ENCODE data around the gene PROK1. TPM values are rescaled to one million over a fixed set of nuclear protein-coding genes. Genes with fewer than 3 reads are reported as not detected.

PROK1 gene
- polyA plus RNA-seq, 3 donors, result not detected

DNA sequence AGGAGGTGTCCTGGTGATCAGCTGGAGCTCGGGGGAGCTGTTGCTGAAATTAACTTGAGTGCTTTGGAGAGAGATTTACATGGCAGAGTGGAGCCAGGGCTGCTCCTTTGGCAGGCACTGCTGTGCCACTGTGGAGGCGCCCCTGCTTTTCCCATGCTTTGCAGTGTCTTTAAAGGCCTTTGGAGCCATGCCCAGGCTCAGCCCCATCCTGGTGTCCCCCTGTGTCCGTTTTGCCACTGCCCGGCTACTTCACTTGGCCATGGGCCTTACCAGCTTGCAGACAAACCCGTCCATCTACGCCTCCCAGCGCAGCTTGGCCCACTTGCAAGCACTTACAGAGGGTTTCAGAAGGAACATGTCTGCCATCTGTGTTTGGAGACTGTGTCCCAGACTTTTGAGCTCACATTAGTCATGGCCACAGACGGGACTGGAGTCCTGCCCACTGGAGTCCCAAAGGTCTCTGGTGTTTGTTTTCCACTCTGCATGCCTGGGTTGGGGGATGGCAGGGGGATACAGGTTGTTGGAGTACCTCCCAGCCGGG lies 25.3 kb upstream of the PROK1 start:
- no peaks in the 10 kb centered on the region for H4K20me1 ChIP-seq (ENCODE audit: insufficient read depth, low read length)
- H3K4me2 ChIP-seq (replicated peaks; ENCODE audit: extremely low read depth, low read length, poor library complexity, severe bottlenecking), result no peak overlapping the region
- H3K9me3 ChIP-seq (replicated peaks in 1 of 2; ENCODE audit: control insufficient read depth in 1 of 2, insufficient read depth in 1 of 2, low read length in 2 of 2), result peaks cover 0 to 3% of the 10 kb centered on the region in 2 donors
- H3K36me3 ChIP-seq (replicated peaks in 1 of 2; ENCODE audit: control insufficient read depth in 1 of 2, insufficient read depth in 2 of 2, low read length in 2 of 2), result no peaks in the 10 kb centered on the region
- Mint-ChIP-seq H3K36me3 (no peaks in the 10 kb centered on the region), H3K27ac (peak overlapping the region in 2 of 7 donors; percentile 48 to 60), H3K4me1 (peaks cover 56% of the 10 kb centered on the region), H3K9me3 (peaks cover 0 to 9% (median 6%) of the 10 kb centered on the region in 7 donors), H3K27me3 (ENCODE audit: low read depth in 3 of 3) (peaks cover 0 to 3% (median 0%) of the 10 kb centered on the region in 3 donors), H3K4me3 (no peak overlapping the region)
- no peak overlapping the region for H3K4me3 ChIP-seq (replicated peaks in 1 of 3; ENCODE audit: low read depth in 2 of 3, low read length in 3 of 3)
- no peaks in the 10 kb centered on the region for H3K79me2 ChIP-seq (ENCODE audit: insufficient read depth, low read length)
- TF ChIP-seq, protein P1, sequence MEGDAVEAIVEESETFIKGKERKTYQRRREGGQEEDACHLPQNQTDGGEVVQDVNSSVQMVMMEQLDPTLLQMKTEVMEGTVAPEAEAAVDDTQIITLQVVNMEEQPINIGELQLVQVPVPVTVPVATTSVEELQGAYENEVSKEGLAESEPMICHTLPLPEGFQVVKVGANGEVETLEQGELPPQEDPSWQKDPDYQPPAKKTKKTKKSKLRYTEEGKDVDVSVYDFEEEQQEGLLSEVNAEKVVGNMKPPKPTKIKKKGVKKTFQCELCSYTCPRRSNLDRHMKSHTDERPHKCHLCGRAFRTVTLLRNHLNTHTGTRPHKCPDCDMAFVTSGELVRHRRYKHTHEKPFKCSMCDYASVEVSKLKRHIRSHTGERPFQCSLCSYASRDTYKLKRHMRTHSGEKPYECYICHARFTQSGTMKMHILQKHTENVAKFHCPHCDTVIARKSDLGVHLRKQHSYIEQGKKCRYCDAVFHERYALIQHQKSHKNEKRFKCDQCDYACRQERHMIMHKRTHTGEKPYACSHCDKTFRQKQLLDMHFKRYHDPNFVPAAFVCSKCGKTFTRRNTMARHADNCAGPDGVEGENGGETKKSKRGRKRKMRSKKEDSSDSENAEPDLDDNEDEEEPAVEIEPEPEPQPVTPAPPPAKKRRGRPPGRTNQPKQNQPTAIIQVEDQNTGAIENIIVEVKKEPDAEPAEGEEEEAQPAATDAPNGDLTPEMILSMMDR (IDR thresholded peaks at IDR 0.05), result no peak
- no peaks in the 10 kb centered on the region for H3K27me3 ChIP-seq (ENCODE audit: control insufficient read depth in 2 of 2, insufficient read depth in 2 of 2, low read length in 2 of 2)
- no peak for DNase-seq
- H2AFZ ChIP-seq (ENCODE audit: insufficient read depth, low read depth, low read length, poor library complexity, severe bottlenecking), result peak overlapping the region; percentile 29
- intact Hi-C loops (cut with micrococcal nuclease), result no loop called here
- H3K4me1 ChIP-seq (ENCODE audit: control insufficient read depth in 1 of 2, insufficient read depth in 2 of 2, low read length in 2 of 2), result peaks cover 47 to 67% of the 10 kb centered on the region in 2 donors
- H3K27ac ChIP-seq (ENCODE audit: low read depth in 1 of 2, low read length in 2 of 2), result no peak overlapping the region
- no peak overlapping the region for H3K9ac ChIP-seq (ENCODE audit: insufficient read depth, low read length, poor library complexity, severe bottlenecking)
- 85% methylated on average over 8 of the region's 9 CpGs for WGBS (ENCODE audit: insufficient coverage)

DNA sequence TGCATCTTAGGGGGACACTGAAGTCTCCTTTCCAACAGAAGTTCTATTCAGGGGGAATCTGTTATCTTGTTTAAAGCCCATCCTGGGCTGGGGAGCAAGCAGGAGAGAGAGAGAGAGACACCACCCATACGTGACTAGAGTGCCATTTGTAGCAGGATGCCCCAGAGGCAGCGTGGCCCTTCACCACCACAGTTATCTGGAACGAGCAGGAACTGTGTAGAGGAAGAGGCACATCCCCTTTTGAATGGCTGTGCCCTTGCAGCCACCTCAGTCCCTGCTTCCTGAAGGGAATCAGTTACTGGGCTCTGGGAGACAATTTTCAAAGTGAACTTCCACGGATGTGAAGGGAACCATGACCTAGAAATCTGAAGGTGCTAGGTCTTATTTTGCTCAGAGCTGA lies 24.1 kb upstream of the PROK1 start:
- H3K36me3 ChIP-seq (replicated peaks in 1 of 2; ENCODE audit: control insufficient read depth in 1 of 2, insufficient read depth in 2 of 2, low read length in 2 of 2), result no peaks in the 10 kb centered on the region
- 0% methylated on average over 1 of the region's 4 CpGs for WGBS (ENCODE audit: insufficient coverage)
- peaks cover 56% of the 10 kb centered on the region for H3K4me1 Mint-ChIP-seq
- peaks cover 0 to 4% (median 0%) of the 10 kb centered on the region in 7 donors for H3K9me3 Mint-ChIP-seq
- H3K27ac ChIP-seq (ENCODE audit: low read depth in 1 of 2, low read length in 2 of 2), result no peak overlapping the region
- H3K4me3 Mint-ChIP-seq, result no peak overlapping the region
- H3K27me3 ChIP-seq (ENCODE audit: control insufficient read depth in 2 of 2, insufficient read depth in 2 of 2, low read length in 2 of 2), result no peaks in the 10 kb centered on the region
- intact Hi-C loops (cut with micrococcal nuclease), result no loop called here
- no peaks in the 10 kb centered on the region for H3K9me3 ChIP-seq (replicated peaks in 1 of 2; ENCODE audit: control insufficient read depth in 1 of 2, insufficient read depth in 1 of 2, low read length in 2 of 2)
- no peaks in the 10 kb centered on the region for H3K79me2 ChIP-seq (ENCODE audit: insufficient read depth, low read length)
- H3K27ac Mint-ChIP-seq, result peak overlapping the region in 2 of 7 donors; percentile 4 to 61
- no peak overlapping the region for H3K4me2 ChIP-seq (replicated peaks; ENCODE audit: extremely low read depth, low read length, poor library complexity, severe bottlenecking)
- no peak overlapping the region for H3K4me3 ChIP-seq (replicated peaks in 1 of 3; ENCODE audit: low read depth in 2 of 3, low read length in 3 of 3)
- H4K20me1 ChIP-seq (ENCODE audit: insufficient read depth, low read length), result no peaks in the 10 kb centered on the region
- H2AFZ ChIP-seq (ENCODE audit: insufficient read depth, low read depth, low read length, poor library complexity, severe bottlenecking), result peak overlapping the region; percentile 55
- peaks cover 0 to 3% (median 0%) of the 10 kb centered on the region in 3 donors for H3K27me3 Mint-ChIP-seq (ENCODE audit: low read depth in 3 of 3)
- peak in 2 of 3 donors; percentile 24 to 39 for DNase-seq
- TF ChIP-seq, protein P1 (IDR thresholded peaks at IDR 0.05), result no peak
- H3K4me1 ChIP-seq (ENCODE audit: control insufficient read depth in 1 of 2, insufficient read depth in 2 of 2, low read length in 2 of 2), result peaks cover 45 to 67% of the 10 kb centered on the region in 2 donors
- no peaks in the 10 kb centered on the region for H3K36me3 Mint-ChIP-seq
- H3K9ac ChIP-seq (ENCODE audit: insufficient read depth, low read length, poor library complexity, severe bottlenecking), result no peak overlapping the region
